Measurements from ENCODE around the gene CFB.

GRCh38 chr6:31969712-31970603, 24.1 kb downstream of the CFB start:
- TF ChIP-seq CTCF (IDR thresholded peaks at IDR 0.05; ENCODE audit: low read depth, low read length, poor library complexity, severe bottlenecking) (no peak), EZH2phosphoT487 (IDR thresholded peaks at IDR 0.05; ENCODE audit: borderline replicate concordance, low read length) (no peak)
